ENCODE data around the gene NUBP2.

NUBP2 gene

GRCh38 chr16:1759511-1759910 is 23.2 kb upstream of the NUBP2 start:
- no peak for DNase-seq (ENCODE audit: low read depth)

GRCh38 chr16:1760911-1761310 is 21.8 kb upstream of the NUBP2 start:
- DNase-seq (ENCODE audit: low read depth), result no peak

- DNase-seq (ENCODE audit: low read depth), result no peak
Observed at GRCh38 chr16:1761751-1762150, 21.0 kb upstream of the NUBP2 start.

DNA sequence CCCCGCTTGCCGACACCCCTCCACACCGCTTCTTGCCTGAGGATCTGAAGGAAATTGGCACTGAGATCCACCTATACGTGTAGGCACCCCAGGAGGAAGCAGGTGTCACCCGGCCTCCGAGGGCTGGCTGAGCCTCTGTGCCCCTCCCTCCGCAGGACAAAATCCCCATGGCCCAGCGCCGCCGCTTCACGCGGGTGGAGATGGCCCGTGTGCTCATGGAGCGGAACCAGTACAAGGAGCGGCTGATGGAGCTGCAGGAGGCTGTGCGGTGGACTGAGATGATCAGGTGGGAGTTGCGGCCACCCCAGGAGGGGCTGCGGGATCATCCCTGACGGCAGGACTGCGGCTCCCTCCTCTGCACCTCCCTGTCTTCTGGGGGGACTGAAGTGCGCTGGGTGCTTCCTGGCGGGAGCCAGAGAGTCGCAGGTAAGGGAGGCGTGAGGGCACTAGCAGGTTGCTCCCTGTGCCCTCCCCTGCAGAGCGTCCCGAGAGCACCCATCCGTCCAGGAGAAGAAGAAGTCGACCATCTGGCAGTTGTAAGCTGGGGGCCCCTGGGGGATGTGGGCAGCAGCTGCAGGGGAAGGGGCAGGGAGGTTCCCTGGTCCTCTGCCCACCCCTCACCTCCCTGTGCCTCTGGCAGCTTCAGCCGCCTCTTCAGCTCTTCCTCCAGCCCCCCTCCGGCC is 20.4 kb upstream of the NUBP2 start:
- DNase-seq (ENCODE audit: low read depth), result no peak

- no peak for DNase-seq (ENCODE audit: low read depth)
Observed at GRCh38 chr16:1762879-1763520, 19.8 kb upstream of the NUBP2 start.

GRCh38 chr16:1763521-1764511 is 18.9 kb upstream of the NUBP2 start:
- no peak for DNase-seq (ENCODE audit: low read depth)

DNA sequence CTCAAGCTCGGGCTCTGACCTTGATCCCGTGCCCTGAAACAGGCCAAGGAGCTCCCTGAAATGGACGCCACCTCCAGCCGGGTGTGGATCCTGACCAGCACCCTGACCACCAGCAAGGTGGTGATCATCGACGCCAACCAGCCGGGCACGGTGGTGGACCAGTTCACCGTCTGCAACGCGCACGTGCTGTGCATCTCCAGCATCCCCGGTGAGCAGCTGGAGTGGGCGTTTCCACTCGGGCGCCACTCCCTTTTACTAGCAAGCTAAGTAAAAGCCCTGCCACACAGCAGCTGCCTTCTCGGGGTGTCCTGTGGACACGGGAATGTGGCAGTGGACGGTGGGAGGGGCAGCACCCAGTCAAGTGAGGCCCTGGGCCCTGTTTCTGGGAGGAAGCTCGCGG is 17.8 kb upstream of the NUBP2 start:
- DNase-seq (ENCODE audit: low read depth), result no peak

GRCh38 chr16:1765826-1766225 is 16.9 kb upstream of the NUBP2 start:
- no peak for DNase-seq (ENCODE audit: low read depth)

- no peak for DNase-seq (ENCODE audit: low read depth)
Observed at GRCh38 chr16:1766231-1766630, 16.5 kb upstream of the NUBP2 start.

GRCh38 chr16:1766701-1767100 is 16.1 kb upstream of the NUBP2 start:
- DNase-seq (ENCODE audit: low read depth), result no peak

GRCh38 chr16:1767116-1767994 is 15.4 kb upstream of the NUBP2 start:
- DNase-seq (ENCODE audit: low read depth), result no peak

- DNase-seq (ENCODE audit: low read depth), result no peak
Observed at GRCh38 chr16:1768061-1768766, 14.5 kb upstream of the NUBP2 start.

DNA sequence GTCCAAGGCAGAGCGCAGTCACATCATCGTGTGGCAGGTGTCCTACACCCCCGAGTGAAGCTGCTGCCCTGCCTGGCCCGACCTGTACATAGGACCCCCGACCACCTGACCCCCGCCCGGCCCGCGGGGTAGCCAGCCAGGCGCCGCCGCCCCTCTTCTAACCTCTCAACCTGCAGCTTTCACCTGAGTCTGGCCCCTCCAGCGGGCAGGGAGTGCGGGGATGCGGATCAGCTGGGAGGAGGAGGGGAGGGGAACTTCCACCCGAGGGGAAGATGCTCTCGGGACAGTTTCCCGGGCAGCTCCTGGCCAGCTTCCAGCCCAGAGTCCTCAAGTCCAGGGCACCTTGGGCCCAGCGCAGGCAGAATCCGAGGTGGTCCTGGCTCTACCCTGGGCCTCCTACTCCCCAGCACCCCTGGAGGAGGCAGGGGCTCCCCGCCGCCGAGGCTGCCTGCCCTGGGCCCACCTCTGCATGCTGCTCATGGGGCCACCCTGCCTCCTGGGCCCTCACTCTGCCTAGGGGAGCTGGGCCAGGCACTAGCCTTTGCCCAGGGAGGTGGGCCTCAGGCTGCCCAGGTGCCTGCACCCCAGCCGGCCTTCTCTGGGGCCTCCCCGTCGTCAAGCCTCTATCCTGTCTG is 13.9 kb upstream of the NUBP2 start:
- DNase-seq (ENCODE audit: low read depth), result no peak

GRCh38 chr16:1769402-1770300 is 13.1 kb upstream of the NUBP2 start:
- DNase-seq (ENCODE audit: low read depth), result no peak

GRCh38 chr16:1770328-1771187 is 12.2 kb upstream of the NUBP2 start:
- DNase-seq (ENCODE audit: low read depth), result no peak

- DNase-seq (ENCODE audit: low read depth), result peak; percentile 61
Observed at GRCh38 chr16:1771188-1771863, 11.4 kb upstream of the NUBP2 start, which contains the start of gene NME3. TSS of gene NME3 (minus strand) at chr16:1771543. CDS start at chr16:1771534, 9 bp downstream.

DNA sequence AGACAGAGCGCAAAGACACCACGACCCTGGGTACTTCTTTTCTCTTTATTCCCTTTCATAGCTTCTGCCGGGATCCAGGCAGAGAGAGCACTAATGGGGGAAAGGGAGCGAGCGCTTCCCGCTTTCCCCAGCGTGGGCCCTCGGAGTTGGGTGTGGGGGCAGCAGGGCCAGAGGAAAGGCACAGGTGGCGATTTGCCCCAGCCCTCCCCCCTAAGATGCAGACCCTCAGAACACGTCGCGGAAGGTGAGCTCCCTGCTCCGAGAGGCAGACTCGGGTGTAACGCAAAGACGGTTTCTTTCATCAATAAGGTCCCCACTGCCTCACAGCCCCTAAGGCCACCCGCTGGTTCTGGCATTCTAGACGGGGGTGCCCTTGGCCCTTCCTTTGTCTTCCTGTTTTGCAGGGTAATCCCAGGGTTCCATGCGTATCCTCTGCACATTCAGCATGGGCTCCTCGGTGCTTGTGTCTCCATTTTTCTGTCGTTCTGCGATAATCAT is 10.8 kb upstream of the NUBP2 start:
- DNase-seq (ENCODE audit: low read depth), result no peak
